HG02763 (cell line): ENCODE results near the gene BLTP3B.
A peak's percentile ranks its signal among the peaks of the same experiment; 100 is the strongest.

Experiments used
- ATAC-seq: cut with Tn5 transposase; IDR thresholded peaks from one replicate; pipeline ENCODE4 v1.9.1; 2021; ENCODE audit warnings: mild to moderate bottlenecking, moderate library complexity; ENCODE audit not compliant: unreplicated experiment

The BLTP3B gene

GRCh38 chr12:100163416-100164152 is 20.9 kb upstream of the BLTP3B start:
- ATAC-seq, result peak; percentile 99

DNA sequence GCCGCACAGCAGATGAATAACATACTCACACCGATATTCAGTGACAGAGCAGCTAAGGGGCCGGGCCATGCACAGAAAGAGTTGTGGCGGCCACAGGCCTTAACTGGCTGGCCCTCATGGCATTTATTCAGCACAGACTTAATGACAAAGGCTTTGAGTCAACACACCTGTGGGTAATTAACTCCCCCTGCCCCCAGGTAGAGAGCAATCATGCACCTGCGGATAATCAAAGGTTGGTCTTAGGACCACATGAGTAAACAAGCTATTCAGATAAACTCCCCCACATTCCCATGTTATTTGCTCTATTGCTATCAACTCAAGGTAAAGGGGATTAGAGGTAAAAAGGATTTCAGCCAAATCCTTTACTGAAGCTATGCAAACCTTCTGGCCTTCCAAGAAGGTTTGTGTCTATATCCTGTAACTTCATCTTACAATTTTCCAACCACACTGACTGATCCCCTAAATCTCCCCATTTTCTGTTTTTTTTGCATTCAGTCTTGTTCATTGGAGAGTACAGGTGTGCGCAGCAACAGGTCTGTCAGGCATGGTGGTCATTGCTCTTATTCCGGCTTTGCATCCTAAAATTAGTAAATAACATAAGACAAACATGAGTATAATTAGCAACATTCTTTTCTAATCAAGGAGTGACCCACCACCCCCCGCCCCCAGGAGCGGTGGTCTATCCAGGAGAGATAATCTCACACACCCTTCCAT is 16.9 kb upstream of the BLTP3B start:
- ATAC-seq, result no peak

DNA sequence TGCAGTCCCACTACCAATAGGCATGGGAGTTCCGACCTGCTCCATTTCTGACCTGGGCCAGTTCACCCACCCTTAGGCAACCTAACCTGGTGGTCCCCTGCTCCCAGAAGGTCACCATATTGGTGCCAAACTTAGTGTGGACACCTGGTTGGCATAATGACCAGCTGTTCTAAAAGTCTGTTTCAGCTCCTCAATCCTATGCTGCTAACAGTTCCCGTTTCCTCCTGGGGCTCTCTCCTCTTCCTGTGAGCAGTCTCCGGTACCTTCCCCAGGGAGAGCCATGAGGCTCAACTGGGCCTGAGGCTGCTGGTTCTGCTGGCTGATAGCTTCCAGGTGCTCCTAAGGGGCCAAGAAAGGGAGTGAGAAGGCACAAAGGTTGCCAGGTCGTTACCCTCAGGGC is 15.9 kb upstream of the BLTP3B start:
- no peak for ATAC-seq

DNA sequence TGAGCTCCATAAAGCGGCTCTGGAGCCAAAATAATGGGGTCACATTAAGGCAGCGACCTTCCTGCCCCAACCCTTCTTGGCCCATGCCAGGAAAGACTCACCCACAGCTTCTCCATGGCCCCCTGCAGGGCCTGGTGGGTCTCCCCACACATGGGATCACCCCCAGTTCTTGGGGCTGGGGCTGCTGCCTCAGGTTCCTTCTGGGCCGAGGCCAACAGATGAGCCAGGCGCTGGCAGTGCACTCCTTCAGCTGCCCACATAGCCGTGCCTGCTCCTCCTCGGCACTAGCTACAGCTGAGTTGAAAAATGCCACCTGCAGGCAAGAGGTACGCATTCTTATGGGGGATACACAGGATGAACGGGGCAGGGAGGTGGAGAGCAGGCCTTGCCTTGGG is 14.8 kb upstream of the BLTP3B start:
- ATAC-seq, result no peak

DNA sequence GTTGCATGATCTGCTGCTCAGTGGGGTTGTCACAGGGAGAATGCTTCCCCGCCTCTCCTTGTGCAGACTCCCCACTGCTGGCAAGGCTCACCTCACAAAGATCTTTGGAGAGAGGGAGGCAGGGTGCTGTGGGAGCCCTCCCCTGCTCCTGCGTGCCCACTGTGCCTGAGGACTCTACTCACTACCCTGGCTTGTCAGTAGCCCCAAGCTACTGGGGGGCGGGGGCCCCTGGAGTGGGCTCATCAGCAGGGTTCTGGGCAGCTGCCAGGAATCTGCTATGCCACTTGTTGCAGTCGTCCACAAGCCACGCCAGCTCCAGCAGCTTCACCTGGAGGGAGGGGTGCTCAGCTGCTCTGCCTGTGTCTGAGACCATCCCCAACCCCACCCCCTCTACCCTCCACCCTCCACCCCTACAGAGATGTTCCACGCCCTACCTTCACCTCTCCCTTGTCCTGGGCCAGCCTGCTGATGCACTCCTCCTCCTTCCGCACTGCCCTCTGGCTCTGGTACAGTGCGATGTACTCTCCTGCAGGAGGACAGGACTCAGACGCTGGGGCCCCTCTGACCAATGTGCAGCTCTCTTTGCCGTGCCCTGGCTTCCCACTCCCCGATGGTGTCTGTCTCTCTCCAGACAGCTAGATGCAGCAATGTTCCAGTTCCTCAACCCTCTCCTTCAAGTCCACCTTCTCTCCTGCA is 14.2 kb upstream of the BLTP3B start:
- ATAC-seq, result no peak

- peak; percentile 65 for ATAC-seq
Measured at GRCh38 chr12:100154474-100155247, 12.0 kb upstream of the BLTP3B start.

DNA sequence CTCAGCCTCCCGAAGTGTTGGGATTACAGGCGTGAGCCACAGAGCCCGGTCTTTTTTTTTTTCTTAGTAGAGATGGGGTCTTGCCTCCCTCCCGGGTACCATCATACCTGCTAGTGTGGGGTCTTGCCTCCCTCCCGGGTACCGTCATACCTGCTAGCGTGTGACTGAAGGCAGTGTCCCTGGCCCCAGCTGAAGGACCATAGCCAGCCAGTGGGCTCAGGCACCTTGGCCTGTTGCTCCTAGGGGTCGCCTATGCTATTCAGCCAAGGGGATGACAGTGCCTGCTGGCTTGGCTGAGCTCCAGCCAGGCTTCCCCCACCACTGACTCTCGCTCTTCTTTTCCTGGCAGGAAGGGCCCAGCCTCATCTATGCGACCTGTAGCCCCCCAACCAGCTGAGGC is 10.5 kb upstream of the BLTP3B start:
- ATAC-seq, result no peak

GRCh38 chr12:100151769-100152168 is 9.1 kb upstream of the BLTP3B start:
- no peak for ATAC-seq

DNA sequence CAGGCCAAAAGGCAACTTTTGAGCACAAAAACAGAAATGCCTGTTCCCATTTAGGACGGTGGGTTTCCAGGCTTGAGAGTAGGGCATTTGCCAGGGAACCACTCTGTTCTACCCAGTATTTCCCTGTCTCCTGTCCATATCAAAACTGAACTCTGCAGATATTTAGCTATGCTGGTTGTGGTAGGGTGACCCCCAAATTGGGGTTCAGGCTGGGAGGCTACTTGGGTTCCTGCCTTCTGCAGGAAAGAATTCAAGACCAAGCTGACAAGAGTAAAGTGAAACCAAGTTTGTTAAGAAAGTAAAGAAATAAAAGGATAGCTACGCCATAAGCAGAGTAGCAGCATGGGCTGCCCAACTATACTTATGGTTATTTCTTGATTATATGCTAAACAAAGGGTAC is 3.6 kb upstream of the BLTP3B start:
- ATAC-seq, result no peak

DNA sequence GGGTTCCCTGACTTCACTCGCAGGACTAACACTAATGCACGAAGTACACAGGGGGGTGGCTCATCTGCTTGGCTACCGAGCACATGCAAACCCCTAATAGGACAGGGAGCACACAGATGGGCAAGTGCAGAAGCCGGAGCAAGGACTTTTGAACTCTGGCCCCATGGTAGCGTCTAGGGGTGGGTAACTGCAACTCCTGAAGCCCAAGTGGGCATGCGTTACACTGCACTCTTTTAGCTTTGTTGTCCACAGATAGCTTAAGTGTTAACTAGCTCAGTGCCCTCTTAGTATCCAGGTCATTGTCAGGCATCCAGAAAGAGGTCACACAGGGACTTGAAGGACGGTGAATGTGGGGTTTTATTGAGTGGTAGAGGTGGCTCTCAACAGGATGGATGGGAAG is 3.0 kb upstream of the BLTP3B start:
- no peak for ATAC-seq

GRCh38 chr12:100141998-100142850 is 450 bp downstream of the BLTP3B start:
- peak; percentile 42 for ATAC-seq

DNA sequence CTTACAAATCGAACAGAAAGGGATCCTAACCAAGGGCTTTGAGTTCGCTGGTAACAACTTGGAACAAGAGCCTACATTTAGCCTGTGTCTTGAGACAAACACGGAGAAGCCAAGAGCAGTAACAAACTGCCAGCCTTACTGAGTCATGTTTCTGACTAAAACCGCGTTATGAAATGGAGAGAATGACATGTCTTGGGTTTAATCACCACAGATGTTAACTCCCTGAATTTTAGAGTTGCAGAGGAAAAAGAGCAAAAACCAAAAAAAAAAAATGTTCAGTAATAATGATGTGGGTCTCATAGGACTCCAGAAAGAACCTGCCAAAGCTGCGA is 1.0 kb downstream of the BLTP3B start:
- ATAC-seq, result peak; percentile 14

DNA sequence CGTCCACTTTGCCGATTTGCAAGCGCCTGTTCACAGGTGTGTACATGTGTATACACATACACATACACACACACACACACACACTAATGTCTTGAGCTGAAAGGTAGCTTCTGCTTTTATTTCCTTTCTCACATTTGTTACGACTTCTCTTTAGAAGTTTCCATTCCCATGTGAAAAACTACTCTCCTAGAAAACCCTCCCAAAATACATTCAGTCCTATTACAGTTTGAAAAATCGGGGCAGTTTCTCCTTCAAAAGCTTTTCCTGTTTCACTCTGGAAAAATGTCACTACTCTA is 3.9 kb downstream of the BLTP3B start:
- ATAC-seq, result no peak

DNA sequence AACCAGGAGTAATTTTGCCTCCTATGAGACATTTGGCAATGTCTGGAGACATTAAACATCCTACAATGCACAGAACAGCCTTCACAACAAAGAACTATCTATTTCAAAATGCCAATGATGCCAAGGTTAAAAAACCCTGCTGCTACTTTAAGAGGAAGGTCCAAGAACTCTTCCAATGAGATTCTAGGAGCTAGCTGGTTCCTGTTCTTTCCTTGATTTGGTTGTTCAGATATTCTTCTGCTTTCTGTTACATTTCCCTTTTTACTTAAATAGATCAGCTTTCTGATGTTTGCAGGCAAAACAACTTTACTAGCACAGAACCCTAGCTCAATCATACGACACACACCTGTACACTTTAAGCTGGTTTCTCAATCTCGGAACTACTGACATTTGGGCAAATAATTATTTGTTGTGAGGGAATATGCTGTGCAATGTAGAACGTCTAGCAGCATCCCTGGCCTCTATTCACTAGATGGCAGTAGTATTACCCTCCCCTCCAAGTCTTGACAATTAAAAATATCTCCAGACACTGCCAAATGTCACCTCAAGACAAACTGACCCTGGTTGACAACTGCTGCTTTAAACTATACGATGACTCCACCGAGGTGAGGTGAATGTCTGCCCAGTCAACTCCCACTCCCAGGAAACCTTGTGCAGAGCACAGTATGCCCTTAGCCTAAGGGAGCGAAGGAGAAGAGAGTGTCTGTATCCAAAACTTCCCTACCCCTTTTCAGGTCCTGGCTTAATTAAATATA is 4.4 kb downstream of the BLTP3B start:
- no peak for ATAC-seq

GRCh38 chr12:100133200-100133599 is 9.5 kb downstream of the BLTP3B start:
- ATAC-seq, result no peak

GRCh38 chr12:100128512-100128908 is 14.2 kb downstream of the BLTP3B start:
- no peak for ATAC-seq

- ATAC-seq, result no peak
Measured at GRCh38 chr12:100127766-100128511, 14.7 kb downstream of the BLTP3B start.

DNA sequence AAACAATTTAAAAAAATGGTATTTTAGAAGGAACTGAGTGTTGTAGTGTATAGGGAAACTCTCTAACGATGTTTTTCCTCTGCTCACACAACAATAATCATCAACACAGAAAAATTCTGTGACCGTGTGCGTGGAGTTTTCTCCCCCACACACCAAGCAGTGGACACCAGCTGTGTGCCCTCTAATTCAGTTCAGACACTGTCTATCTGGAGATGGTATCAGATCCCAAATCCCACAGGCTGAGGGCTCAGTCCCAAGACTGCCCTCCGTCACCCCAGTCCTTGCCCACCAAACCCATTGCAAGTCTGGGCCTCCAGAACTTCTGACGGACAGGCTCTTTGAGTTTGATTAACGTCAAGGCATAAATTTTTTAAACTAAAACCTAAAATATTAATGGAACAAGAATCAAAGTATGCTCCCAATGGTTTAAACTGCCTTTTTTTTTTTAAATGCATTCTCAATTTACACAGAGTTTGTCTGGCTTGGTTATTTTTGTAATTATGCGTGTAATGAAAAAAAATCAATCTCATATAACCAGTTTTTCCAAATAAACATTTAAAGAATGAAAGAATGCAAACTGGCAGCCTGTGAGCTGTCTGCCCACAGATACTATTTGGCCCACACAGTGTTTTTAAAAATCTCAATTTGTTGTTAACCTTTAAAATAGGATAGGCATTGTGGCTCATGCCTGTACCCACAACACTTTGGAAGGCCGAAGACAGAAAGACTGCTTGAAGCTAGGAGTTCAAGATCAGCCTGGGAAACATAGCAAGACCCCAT is 19.2 kb downstream of the BLTP3B start:
- ATAC-seq, result no peak
